GM12874 (cell line): ENCODE results near the gene SEMA5A.

Source experiments
- TF ChIP-seq, protein P1 (sequence below): IDR thresholded peaks from 2 replicates; pipeline ENCODE4 v1.5.1; 2011; ENCODE audit warnings: low read depth, mild to moderate bottlenecking, control low read depth, low read length, moderate library complexity; ENCODE audit not compliant: insufficient read depth

SEMA5A gene

DNA sequence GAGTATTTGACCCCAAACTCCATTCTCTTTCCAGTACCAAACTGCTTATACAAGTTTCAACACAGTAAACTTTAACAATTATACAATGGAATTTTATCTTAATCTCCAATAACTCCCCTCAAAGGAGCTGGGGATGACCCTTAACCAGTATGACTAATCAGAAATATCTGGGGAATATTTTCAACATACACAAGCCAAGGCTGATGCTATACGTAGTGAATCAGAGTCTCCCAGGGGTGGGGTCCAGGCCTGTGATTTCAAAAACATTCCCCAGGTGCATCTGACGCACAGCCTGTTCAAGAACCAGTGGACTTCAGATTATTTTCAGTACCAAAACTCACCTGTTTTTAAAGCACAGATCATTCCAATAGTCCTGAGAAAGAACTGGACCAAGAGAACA lies 11.8 kb upstream of the SEMA5A start:
- TF ChIP-seq, protein P1, sequence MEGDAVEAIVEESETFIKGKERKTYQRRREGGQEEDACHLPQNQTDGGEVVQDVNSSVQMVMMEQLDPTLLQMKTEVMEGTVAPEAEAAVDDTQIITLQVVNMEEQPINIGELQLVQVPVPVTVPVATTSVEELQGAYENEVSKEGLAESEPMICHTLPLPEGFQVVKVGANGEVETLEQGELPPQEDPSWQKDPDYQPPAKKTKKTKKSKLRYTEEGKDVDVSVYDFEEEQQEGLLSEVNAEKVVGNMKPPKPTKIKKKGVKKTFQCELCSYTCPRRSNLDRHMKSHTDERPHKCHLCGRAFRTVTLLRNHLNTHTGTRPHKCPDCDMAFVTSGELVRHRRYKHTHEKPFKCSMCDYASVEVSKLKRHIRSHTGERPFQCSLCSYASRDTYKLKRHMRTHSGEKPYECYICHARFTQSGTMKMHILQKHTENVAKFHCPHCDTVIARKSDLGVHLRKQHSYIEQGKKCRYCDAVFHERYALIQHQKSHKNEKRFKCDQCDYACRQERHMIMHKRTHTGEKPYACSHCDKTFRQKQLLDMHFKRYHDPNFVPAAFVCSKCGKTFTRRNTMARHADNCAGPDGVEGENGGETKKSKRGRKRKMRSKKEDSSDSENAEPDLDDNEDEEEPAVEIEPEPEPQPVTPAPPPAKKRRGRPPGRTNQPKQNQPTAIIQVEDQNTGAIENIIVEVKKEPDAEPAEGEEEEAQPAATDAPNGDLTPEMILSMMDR: no peak

GRCh38 chr5:9555961-9556360 lies 10.1 kb upstream of the SEMA5A start:
- TF ChIP-seq, protein P1: no peak

DNA sequence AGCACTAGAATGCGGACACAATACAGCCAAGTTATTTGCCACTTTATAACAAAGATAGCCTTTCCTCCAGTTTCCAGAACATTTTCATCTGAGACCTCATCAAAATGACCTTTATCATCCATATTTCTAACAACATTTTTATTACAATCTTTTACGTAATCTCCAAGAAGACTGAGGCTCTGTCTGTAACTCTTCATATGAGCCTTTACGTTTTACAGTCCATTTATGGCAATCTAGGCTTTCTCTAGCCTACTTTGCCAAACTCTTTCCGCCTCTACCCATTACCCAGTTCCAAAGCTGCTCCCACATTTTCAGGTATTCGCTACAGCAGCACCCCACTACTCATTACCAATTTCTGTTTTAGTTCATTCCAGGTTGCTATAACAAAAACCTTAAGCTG lies 8.2 kb upstream of the SEMA5A start:
- TF ChIP-seq, protein P1: no peak

- TF ChIP-seq, protein P1: no peak
These were observed 7.7 kb upstream of the SEMA5A start for GRCh38 chr5:9553561-9553960.

DNA sequence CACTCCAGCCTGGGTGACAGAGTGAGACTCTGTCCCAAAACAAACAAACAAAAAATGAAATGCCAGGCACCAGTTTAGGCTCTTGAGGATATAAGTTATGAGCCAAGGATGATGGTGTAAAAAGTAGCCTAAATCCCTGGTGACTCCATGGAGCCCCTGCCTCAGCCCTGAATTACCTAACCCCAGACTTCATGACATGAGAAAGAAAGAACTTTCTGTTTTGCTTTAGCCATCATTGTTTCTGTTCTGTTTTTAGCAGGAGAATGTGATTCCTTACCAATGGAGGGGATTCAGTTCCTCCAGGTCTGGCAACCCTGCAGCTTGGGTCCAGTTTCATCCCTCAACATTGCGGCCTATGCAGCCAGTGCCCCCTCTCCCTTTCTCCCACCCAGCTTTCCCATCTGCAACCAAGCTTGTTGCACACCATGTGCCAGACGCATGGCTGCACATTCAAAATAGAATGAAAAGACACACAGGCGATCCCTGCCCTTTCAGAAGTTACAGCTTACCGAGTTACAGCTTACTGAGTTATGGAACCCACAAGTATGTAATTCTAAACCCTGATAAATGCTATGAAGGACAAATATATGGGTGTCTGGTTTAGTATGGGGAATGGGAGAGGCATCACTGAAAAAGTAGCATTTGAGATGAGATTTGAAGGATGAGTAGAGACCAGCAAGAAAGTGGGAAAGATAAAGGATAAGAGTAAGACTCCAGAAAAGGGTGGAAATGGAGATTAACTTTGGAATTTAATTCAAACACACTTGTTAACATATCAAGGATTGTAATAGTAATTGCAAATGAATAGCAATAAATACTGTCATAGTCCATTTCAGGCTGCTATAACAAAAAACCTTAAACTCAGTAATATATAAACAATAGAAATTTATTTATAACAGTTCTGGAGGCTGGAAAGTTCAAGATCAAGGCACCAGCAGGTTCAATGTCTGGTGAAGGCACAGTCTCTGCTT lies 6.0 kb upstream of the SEMA5A start:
- TF ChIP-seq, protein P1: no peak

GRCh38 chr5:9549941-9550340 lies 4.1 kb upstream of the SEMA5A start:
- TF ChIP-seq, protein P1: no peak

DNA sequence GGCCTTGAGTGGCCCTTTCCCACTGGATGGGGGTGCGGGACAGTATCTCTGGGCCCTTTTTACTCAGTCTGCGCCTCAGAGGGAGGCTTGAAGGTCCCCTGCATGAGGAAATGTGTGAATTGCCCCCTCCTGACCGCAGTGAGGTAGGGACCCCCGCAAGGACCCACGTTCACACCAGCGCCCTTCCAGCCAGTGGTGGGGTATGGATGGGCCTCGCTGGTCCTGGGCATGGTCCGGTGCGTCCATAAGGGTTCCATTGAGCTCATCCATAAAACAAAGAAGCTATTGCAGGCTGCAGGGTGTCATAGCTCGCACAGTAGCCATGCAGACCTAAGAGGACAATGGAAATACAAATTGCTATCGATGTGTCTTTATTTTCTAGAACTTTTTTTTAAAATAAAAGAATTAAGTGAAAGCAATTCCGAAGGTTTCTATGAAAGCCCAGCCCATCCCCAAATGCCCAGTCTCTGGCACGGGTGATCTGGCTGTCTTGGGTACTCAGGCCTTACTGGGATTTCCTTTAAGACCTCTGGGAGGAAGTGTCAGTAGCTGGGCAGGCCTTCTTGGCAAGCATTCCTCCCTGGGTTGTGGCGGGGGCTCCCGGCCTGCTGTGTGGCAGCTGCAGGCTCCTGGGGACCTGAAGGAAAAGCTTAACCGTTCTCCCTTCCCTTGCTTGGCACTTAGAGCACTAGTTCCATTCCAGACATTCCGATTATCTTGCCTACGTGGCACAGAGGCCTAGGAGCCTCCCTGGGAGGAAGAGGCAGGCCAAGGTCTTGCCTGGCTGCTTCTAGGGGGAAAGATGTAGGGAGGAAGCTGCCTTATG lies 1.5 kb upstream of the SEMA5A start:
- TF ChIP-seq, protein P1: no peak
